Astrocyte of the hippocampus (primary cell): Measurements from ENCODE around the gene BLOC1S1.

Experiments
- DNase-seq: peaks from one replicate; pipeline ENCODE4 v3.0.0; 2011; ENCODE audit warnings: low read depth, low spot score

Gene BLOC1S1

DNA sequence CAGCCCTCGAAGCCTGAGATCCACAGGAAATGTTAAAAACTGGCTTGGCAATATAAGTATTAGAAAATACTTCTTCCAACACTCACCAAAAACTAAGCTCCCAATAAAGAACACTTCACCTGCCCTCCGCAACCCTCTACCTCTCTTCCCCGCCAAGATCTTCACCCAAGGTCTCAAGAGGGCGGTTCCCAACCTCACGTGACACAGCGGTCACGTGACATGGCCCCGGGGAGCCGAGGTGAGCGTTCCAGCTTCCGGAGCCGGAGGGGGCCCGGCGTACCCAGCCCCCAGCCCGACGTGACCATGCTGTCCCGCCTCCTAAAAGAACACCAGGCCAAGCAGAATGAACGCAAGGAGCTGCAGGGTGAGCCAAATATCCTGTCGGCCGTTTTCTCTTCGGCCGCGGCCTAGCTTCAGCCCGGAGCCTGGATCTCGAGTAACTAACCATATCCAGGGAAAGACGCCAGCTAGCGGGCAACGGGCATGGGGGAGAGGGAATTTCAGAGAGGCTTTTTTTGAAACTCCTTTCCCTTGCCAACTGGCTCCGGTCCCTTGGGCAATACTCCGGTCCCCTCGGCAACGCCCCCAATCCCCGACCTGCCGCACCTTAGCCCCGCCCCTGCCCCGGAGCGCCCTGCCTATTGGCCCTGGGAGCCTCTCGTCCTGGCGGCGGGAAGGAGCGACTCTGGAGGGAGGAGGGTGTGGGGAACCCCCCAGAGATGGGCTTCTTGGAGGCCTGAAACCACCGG, at the start of gene BLOC1S1:
BLOC1S1 (plus strand) TSS at position 214 of the 749 bp plus-strand sequence; CDS start at position 220, 6 bp downstream.
- DNase-seq: peak; percentile 98

DNA sequence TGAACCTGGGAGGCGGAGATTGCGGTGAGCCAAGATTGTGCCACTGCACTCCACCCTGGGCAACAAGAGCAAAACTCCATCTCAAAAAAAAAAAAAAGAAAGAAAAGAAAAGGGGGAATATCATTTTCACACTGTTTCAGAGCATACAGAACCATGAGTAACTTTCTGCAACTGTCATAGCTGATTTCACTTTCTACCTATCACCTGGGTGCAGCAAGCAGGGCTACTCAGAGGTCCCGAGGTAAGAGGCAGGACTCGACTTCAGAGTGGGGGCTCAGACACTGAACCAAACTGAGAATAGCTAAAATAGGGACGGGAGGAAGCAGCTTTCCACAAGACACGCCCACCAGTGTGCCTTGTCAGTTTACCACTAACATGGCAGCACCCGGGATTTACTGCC, 49.3 kb upstream of the BLOC1S1 start:
- DNase-seq: no peak

DNA sequence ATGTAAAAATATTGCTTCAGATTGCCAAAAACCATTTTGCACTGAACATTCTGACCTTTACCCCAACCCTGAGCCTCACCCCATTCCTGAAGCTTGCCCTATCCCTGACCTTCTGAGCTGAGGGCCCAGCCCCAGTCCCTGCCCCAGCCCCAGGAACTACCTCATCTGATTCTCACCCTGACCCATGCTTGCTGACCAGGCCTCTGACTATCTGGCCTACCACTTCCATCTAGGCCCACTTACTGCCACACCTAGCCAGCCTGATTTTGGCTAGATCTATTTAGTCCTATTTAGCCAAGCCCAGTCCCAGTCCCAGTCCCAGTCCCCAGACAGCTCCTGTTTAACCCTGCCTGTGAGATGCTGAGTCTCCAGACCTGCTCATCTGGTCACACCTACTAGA, 45.6 kb upstream of the BLOC1S1 start:
- DNase-seq: no peak

DNA sequence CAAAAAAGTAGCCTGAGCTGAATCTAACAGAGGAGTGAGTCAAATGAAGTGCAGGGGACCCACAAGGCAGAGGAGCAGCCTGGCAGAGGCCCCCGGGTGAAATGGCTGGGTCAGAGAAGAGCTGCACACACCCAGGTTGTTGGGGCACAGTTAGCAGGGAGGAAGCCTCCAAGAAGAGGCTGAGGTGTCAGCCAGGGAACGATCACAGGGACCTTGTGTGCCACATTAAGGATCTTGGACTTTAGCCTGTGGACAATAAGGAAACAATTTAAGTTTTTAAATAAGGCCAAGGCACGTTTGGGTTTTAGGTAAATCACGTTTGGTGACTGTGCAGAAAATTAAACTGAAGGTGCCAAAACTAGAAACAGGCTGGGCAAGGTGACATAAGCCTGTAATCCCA, 44.1 kb upstream of the BLOC1S1 start:
- DNase-seq: no peak

DNA sequence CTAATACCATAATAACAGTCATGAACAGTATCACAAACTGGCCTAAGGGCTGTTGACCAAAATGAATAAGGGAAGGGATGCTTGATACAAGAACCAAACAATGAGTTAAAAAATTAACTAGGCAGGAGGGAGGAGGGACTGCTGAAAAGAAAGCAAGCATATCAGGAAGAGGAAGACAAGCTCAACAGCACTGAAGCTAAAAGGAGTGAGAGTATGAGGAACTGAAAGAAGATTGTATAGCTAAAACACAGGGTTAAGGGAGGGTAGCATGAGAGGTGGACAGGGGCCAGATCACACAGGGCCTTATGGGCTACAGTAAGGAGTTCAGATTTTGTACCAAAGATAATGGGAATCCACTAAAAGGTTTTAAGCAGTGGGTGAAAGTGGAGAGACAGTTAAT, 42.2 kb upstream of the BLOC1S1 start:
- no peak for DNase-seq

DNA sequence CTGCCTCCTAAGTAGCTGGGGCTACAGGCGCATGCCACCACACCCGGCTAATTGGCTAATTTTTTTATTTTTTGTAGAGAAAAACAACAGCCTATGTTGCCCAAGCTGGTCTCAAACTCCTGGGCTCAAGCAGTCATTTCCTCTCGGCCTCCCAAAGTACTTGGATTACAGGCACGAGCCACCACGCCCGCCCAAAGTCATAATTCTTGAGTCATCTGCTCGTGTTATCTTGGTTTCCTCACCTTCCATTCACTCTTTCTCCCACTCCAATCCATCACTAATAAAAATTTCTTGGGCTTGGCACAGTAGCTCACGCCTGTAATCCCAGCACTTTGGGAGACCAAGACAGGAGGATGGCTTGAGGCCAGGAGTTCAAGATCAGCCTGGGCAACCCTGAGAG, 40.2 kb upstream of the BLOC1S1 start:
- DNase-seq: no peak

DNA sequence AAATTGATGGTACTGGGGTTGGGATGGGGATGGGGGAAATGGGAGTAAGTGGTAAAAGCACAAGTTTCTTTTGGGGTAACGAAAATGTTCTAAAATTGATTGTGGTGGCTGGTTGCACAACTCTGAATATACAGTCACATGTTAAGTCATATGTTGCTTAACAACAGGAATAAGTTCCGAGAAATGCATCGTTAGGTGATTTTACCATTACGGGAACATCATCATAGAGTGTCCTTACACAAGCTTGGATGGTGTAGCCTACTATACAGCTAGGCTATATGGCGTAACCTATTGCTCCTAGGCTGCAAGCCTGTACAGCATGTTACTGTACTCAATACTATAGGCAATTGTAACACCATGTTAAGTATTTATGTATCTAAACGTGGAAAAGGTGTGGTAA, 39.1 kb upstream of the BLOC1S1 start:
- DNase-seq: no peak

DNA sequence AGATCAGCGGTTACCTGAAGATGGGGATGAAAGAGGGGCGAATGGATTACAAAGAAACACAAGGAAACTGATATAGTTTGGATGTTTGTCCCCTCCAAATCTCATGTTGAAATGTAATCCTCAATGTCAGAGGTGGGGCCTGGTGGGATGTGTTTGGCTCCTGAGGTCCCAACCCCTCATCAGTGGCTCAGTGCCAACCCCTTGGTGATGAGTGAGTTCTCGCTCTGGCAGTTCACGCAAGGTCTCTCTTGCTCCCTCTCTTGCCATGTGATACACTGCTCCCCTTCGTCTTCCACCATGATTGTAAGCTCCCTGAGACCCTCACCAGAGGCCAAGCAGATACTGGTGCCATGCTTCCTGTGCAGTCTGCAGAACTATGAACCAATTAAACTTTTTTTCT, 36.2 kb upstream of the BLOC1S1 start:
- no peak for DNase-seq

DNA sequence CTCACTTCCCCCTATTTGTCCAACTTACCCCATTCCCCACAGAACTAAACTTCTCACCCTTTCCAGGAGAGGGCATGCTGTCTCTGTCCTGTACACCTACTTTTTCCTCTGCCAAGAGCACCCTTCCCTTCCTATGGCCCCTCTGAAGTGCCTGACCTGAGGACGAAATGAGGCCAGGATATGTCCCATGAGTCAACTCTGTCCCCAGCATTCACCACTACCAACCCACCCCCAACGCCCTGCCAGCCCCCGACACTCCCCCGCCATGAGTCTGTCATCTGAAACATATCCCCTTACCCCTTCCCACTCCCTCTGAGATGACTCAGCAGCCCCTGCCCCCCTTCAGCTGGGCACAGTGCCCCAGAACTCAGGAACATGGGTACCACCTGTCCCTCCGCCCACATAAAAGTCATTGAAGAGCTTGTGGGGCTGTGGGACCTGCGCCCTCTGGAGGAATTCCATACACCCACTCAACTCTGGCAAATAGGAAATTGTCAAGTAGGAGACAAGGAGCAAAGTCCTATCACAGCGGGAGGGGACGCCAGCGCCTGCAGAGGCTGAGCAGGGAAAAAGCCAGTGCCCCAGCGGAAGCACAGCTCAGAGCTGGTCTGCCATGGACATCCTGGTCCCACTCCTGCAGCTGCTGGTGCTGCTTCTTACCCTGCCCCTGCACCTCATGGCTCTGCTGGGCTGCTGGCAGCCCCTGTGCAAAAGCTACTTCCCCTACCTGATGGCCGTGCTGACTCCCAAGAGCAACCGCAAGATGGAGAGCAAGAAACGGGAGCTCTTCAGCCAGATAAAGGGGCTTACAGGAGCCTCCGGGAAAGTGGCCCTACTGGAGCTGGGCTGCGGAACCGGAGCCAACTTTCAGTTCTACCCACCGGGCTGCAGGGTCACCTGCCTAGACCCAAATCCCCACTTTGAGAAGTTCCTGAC, 34.4 kb upstream of the BLOC1S1 start:
- peak; percentile 76 for DNase-seq

DNA sequence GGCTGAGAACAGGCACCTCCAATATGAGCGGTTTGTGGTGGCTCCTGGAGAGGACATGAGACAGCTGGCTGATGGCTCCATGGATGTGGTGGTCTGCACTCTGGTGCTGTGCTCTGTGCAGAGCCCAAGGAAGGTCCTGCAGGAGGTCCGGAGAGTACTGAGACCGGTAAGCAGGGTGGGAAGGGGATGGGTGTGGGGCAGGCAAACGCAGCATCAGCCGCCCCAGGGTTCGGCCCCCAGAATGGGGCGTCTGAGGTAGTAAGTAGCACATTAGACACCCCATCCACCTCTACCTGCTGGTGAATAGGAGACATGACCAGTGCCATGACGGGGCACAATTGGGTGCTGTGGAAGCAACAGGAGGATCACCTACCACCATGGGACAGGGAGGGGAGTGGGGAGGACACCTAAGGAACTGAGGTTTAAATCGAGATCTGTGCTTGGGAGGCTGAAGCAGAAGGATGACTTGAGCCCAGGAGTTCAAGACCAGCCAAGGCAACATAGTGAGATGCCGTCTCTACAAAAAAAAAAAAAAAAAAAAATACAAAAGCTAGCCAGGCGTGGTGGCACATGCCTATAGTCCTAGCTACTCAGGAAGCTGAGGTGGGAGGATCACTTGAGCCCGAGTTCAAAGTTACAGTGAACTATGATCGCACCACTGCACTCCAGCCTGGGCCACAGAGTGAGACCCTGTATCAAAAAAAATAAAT, 33.6 kb upstream of the BLOC1S1 start:
- no peak for DNase-seq

DNA sequence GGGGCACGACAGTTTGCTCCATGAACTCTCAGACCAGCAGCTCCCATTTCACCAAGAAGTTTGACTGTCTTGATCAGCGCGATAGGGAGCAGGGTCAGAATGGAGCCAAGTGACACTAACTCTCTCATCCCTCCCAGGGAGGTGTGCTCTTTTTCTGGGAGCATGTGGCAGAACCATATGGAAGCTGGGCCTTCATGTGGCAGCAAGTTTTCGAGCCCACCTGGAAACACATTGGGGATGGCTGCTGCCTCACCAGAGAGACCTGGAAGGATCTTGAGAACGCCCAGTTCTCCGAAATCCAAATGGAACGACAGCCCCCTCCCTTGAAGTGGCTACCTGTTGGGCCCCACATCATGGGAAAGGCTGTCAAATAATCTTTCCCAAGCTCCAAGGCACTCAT, 32.2 kb upstream of the BLOC1S1 start:
- no peak for DNase-seq

DNA sequence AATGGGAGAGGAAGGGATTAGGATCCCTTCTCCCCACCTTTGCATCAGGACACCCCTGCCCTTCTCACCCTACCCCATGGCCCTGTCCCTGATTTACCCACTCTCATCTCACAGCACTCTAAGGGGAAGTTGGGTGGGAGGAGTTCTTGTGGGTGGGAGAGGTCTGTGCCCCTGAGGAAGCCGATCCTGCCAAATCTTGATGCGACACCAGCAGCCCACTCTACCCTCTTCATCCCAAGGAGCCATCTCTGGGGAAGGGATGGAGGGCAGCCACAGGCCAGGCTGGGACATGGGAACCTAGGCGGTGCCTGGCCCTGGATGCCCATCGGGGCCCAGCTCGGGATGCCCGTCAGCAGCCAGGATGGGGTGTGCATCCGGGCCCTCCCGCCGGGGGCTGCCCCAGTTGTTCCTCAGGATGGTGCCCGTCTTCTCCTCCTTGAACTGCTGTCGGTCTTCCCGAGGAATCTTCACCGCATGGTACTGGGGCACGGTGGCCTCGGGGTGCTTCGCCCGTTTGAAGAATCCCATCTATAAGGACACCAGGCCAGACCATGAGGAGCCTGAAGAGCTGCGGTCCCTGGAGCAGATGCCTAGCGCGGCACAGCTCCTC, 31.0 kb upstream of the BLOC1S1 start:
- DNase-seq: no peak

DNA sequence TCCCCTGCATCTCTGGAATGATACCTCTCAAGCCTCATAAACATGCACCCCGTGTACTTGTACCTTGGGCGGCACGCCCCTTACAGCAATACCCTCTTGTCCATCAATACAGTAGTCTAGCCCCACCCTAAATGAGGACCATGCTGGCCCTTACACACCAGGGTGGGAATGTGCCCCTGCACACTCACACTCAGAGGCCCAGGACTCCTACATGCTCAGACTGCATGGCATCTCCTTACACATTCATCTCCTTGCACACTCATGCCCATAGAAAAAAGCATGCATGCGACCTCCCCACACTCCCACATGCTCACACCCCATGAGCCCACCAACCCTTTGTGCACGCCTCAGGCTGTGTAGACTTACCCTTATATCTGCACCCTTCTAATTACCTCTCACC, 30.2 kb upstream of the BLOC1S1 start:
- no peak for DNase-seq

DNA sequence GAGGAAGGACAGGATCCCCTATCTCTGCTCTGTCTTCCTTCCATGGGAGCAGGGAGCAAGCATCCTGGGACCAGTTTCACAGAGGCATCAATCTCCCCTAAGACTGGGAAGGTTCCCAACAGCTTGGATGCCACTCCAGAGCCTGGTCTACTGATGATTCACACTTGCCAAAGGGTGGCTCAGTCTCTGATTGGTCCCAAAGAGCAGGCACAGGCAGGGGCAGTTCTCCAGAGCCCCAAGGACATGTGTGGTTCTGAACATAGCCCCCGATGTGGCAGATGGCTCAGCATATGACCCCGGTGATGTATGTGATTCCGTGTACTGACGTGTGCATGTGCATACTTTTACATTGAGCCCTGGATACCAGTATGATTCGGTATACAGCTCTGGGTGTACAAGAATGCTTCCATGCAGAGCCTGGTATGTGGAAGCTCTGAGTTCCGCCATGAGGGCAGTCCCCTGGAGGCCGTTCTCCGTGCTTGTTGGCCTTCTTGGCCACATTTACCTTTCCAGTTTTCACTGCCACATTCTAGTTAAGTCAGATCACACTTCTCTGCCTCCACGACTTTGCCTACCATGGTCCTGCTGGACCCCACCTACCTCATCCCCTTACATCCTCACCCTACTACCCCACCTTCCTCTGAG, 29.4 kb upstream of the BLOC1S1 start:
- peak; percentile 32 for DNase-seq

DNA sequence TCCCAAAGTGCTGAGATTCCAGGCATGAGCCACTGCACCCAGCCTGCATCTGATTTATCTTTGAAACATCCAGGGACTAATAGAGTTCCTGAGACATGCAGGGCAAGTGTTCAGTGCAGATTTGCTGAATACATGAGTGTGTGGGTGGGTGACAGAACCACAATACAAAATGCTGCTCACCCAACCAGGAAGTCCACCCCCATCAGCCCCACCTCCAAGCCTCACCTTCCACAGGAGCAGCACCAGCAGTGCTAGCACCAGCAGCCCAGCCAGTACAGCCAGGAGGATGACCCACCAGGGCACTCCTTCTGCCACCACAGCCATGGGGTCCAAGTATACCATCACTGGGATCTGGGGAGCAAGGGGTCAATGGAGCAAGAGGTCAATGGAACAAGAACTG, 28.1 kb upstream of the BLOC1S1 start:
- no peak for DNase-seq

DNA sequence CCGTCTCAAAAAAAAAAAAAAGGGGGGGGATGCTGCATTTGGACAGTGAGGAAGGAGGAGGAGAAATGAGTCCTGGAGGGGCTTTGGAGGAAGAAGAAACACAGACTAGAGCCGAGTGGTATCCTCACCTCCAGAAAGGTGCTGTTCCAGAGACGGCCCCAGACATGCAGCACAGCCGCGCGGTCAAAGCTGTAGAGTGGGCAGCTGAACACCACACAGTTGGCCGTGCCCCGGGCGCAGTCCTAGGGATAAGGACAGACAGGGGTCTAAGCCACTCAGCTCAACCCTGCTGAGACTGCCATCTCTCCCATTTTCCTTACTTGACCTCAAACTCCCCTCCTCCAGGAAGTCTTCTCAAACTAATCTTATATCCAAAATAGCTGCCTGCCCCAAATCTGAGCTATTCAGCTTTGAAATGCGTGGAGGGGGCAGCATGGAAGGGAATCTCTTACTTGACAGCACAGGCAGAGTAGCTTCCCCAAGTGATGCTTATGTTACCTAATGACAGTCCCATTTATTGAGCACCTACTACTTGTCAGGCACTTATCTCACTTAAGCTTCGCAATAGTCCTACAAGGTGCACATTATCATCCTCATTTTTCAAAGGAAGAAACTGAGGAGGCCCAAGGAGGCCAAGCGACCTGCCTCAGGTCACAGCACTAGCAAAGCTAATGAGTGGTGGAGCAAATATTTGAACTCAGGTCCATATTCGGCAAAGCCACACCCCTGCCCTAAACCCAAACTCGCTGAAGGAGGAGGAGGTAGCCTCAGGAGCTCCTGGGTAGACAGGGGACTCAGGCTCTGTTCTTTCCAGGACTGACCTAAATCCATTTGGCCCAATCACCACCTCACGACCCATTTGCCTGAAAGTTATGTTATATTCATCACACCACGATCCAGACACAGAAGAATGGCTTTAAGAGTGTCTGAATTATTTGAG, 26.9 kb upstream of the BLOC1S1 start:
- no peak for DNase-seq

DNA sequence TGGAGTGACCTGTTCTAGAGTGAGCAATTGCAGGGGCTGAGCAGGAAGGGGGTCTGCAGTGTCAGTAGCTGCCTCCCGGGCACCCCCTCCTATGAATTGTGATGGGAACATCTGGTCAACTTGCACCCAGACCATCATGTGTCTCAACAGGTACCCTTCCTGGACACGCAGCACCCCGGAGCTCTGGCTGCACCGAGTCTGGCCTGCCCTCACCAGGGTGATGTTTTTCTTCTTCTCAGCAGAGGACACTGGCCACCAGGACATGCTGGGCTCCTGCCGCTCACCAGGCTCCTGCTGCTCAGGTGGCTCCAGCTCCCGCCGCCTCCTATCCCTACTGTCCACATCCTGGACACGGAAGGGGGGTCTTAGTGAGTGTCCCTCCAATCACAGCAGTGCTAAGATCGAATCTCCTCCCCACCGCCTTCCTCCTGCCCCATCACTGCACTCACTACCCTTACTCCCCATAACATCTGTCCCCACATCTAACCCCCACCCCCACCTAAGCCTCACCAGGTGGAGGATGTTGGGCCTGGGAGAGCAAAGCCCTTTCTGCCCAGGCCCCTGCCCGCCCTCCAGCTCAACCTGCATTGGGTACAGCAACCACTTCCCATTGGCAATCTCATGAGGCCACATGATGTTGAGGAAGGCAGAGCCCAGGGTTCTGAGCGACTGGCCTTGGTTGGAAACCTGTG, 23.1 kb upstream of the BLOC1S1 start:
- DNase-seq: no peak

DNA sequence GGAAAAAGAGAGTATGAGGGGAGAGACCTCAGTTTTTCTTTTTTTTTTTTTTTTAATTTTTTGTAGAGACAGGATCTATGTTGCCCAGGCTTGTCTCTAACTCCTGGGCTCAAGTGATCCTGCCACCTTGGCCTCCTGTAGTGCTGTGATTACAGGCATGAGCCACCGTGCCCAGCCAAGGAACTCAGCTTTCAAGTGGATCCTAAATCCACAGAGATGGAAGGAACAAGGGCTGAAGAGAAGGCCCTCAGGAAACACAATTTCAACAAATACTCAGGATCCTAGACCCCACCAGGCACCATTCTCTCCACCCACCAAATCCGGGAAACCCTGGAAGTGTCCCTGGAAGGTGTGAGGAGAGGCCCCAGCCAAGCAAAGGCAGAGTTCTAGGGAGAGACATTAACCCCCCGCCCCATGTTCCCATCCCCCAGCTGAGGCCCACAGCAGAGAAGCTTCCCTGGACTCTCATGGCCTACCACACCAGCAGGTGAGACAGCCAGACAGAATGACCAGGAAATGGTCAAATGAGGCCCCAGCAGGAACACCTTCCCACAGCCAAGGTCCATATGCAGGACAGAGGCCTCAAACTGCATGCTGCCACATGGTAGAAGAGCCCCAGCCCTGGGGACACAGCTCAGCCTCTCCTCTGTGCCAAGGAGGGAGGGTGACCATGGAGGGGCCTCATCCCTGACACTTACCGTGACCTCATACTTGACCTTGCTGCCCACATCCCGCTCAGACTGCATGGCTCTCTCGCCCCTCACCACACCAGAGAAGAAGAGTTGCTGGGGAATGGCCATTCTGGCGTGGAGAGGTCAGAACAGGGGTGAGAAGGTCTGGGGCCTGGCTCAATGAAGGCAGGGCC, 22.3 kb upstream of the BLOC1S1 start:
- no peak for DNase-seq

DNA sequence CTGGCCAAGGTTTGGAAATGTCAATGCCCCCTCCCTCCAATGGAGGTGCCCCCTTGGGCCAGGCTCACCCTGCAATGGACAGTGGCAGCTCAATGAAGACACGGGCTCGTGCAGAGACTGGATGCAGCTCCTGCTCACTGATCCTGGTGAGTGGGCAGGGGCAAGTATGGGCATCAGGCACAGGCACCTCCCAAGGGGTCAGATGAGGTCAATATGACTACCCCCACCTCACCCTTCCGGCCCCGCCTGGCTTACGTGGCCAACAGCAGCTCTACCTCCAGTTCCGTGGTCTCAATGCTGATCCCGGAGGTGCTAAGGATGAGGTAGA, 21.7 kb upstream of the BLOC1S1 start:
- no peak for DNase-seq
